Subcutaneous abdominal adipose tissue (tissue), 5 donors: ENCODE measurements around the gene CXCR3.
"Not testable (repeated sequence)": the region's sequence is repeated elsewhere in the genome, so short reads cannot be mapped to it uniquely, and the experiment has no call there.

Experiments used
- H3K27ac ChIP-seq: one replicate; pipeline ENCODE4 v1.7.0; 2013; ENCODE audit warnings: low read depth, mild to moderate bottlenecking, inconsistent platforms, low read length, moderate library complexity
- H3K27me3 ChIP-seq, 5 donors: one replicate each; pipeline ENCODE4 v1.7.0; 2013; ENCODE audit warnings: low read length in 5 of 5, inconsistent platforms in 1 of 5; ENCODE audit not compliant: control insufficient read depth in 5 of 5, insufficient read depth in 4 of 5
- H3K36me3 ChIP-seq, 5 donors: one replicate each; pipeline ENCODE4 v1.7.0; 2013; ENCODE audit warnings: low read length in 5 of 5; ENCODE audit not compliant: control insufficient read depth in 5 of 5, insufficient read depth in 5 of 5
- H3K4me1 ChIP-seq, 5 donors: one replicate each; pipeline ENCODE4 v1.7.0; 2013; ENCODE audit warnings: low read length in 5 of 5, mild to moderate bottlenecking in 3 of 5, moderate library complexity in 1 of 5; ENCODE audit not compliant: control insufficient read depth in 5 of 5, insufficient read depth in 5 of 5
- H3K4me3 ChIP-seq, 5 donors: one replicate each; pipeline ENCODE4 v1.7.0; 2013; ENCODE audit warnings: low read length in 5 of 5, low read depth in 1 of 5
- H3K9ac ChIP-seq, 5 donors: one replicate each; pipeline ENCODE4 v1.7.0; 2013; ENCODE audit warnings: low read length in 5 of 5, mild to moderate bottlenecking in 4 of 5, moderate library complexity in 3 of 5
- H3K9me3 ChIP-seq, 5 donors: one replicate each; pipeline ENCODE4 v1.7.0; 2013; ENCODE audit warnings: low read length in 5 of 5; ENCODE audit not compliant: control insufficient read depth in 5 of 5
- donor health status: healthy.
- donor health status: healthy.
- donor health status: healthy.
- donor health status: healthy.
- donor health status: healthy.

CXCR3 gene

GRCh38 chrX:71603618-71604017 is 14.7 kb downstream of the CXCR3 start:
- H3K4me3 ChIP-seq = no peak overlapping the region
- no peak overlapping the region for H3K9ac ChIP-seq
- H3K4me1 ChIP-seq = peaks cover 0 to 12% (median 3%) of the 10 kb centered on the region in 5 donors
- no peak overlapping the region for H3K27ac ChIP-seq
- H3K9me3 ChIP-seq = peaks cover 0 to 3% (median 2%) of the 10 kb centered on the region in 5 donors
- H3K36me3 ChIP-seq = peaks cover 7 to 49% (median 39%) of the 10 kb centered on the region in 5 donors
- H3K27me3 ChIP-seq = peaks cover 0 to 3% (median 3%) of the 10 kb centered on the region in 5 donors

GRCh38 chrX:71599965-71600364 is 18.3 kb downstream of the CXCR3 start:
- Histone ChIP-seq H3K36me3 (peaks cover 12 to 54% (median 42%) of the 10 kb centered on the region in 5 donors), H3K9ac (no peak overlapping the region), H3K27me3 (peaks cover 0 to 6% (median 0%) of the 10 kb centered on the region in 5 donors), H3K4me1 (no peaks in the 10 kb centered on the region), H3K27ac (no peak overlapping the region), H3K9me3 (peaks cover 0 to 3% (median 2%) of the 10 kb centered on the region in 5 donors), H3K4me3 (no peak overlapping the region)

GRCh38 chrX:71593210-71593609 is 25.1 kb downstream of the CXCR3 start:
- H3K36me3 ChIP-seq = peaks cover 5 to 18% (median 15%) of the 10 kb centered on the region in 5 donors
- not testable (repeated sequence) for H3K27ac ChIP-seq, H3K4me3 ChIP-seq, H3K9ac ChIP-seq, H3K9me3 ChIP-seq, H3K27me3 ChIP-seq, H3K4me1 ChIP-seq

DNA sequence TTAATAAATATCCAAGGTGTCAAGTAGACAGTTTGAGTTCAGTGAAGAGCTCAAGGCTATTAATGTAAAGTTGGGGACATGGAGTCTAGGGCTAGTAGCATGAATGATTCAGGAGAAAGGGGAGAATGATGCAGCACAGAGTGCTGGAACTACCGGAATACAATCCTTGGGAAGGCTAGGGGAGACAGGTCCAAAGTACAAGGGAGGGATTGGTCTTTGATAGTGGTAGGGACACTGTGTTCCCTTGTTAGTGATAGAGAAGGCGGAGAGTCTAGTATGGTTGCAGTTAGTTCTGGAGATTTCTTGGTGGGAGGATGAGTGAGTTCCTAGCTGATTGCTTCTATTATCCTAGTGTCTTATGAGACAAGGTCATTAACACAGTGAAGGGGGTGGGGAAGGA is 31.4 kb downstream of the CXCR3 start:
- no peak overlapping the region for H3K4me3 ChIP-seq
- no peak overlapping the region for H3K27ac ChIP-seq
- H3K27me3 ChIP-seq = no peaks in the 10 kb centered on the region
- no peaks in the 10 kb centered on the region for H3K9me3 ChIP-seq
- no peaks in the 10 kb centered on the region for H3K36me3 ChIP-seq
- H3K4me1 ChIP-seq = no peaks in the 10 kb centered on the region
- H3K9ac ChIP-seq = no peak overlapping the region

DNA sequence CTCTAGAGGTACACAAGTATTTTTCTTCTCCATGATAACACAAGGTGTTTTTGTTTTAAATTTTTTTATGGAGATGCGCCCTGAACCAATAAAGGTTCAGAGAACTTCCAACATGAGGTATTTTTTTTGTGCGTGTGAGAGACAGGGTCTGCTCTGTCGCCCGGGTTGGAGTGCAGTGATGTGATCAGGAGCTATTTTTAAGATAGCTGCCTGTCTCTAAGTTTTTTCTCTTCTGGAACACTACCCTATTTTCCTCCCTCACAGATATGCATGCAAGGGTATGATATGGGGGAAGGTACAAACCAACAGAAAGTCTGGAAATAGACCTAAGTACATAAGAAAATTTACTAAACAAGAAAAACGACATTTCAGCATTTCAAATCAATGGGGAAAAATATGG is 37.1 kb downstream of the CXCR3 start:
- Histone ChIP-seq H3K9me3 (no peaks in the 10 kb centered on the region), H3K27ac (no peak overlapping the region), H3K4me3 (no peak overlapping the region), H3K9ac (no peak overlapping the region), H3K36me3 (peaks cover 0 to 7% (median 5%) of the 10 kb centered on the region in 5 donors), H3K4me1 (no peaks in the 10 kb centered on the region), H3K27me3 (peaks cover 0 to 6% (median 0%) of the 10 kb centered on the region in 5 donors)

- Histone ChIP-seq H3K27ac (no peak overlapping the region), H3K9ac (no peak overlapping the region), H3K36me3 (peaks cover 3 to 11% (median 7%) of the 10 kb centered on the region in 5 donors), H3K4me1 (no peaks in the 10 kb centered on the region), H3K9me3 (no peaks in the 10 kb centered on the region), H3K4me3 (no peak overlapping the region), H3K27me3 (peaks cover 0 to 6% (median 0%) of the 10 kb centered on the region in 5 donors)
These were observed 38.3 kb downstream of the CXCR3 start for GRCh38 chrX:71579990-71580380.

- Histone ChIP-seq H3K4me3 (no peak overlapping the region), H3K4me1 (no peaks in the 10 kb centered on the region), H3K27ac (no peak overlapping the region), H3K9me3 (no peaks in the 10 kb centered on the region), H3K27me3 (peaks cover 0 to 6% (median 0%) of the 10 kb centered on the region in 5 donors), H3K9ac (no peak overlapping the region), H3K36me3 (peaks cover 6 to 15% (median 8%) of the 10 kb centered on the region in 5 donors)
These were observed 38.9 kb downstream of the CXCR3 start for GRCh38 chrX:71579136-71579989.

- H3K27me3 ChIP-seq = peaks cover 0 to 6% (median 0%) of the 10 kb centered on the region in 5 donors
- no peaks in the 10 kb centered on the region for H3K9me3 ChIP-seq
- peaks cover 11 to 23% (median 12%) of the 10 kb centered on the region in 5 donors for H3K36me3 ChIP-seq
- H3K27ac ChIP-seq = no peak within 1 kb of the TSS
- no peaks in the 10 kb centered on the region for H3K4me1 ChIP-seq
- H3K4me3 ChIP-seq = no peak within 1 kb of the TSS
- no peak within 1 kb of the TSS for H3K9ac ChIP-seq
These were observed 39.8 kb downstream of the CXCR3 start, which contains the start of gene GCNA for GRCh38 chrX:71578253-71579135. TSS of gene GCNA (plus strand) at chrX:71578437. CDS start at chrX:71580822, 2,385 bp downstream.

DNA sequence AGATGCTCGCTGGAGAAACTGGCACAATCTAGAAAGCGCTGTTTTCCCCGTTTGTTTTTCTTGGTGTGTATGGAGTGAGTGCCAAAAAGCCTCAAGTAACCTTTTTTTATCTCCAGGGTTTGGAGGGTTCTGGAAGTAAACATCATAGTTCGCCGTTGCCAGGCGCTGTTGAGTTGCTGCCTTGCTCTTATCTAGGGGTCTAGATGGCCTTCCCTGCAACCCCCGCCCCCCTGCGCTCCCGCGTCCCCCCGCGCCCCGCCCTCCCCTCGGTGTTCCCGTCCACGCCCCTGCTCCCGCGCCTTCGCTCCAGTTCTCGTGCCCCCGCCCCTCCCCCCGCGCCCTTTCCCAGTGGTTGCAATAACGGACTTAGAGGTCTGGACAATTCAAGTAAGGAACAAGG is 40.6 kb downstream of the CXCR3 start:
- Histone ChIP-seq H3K27me3 (peaks cover 0 to 6% (median 0%) of the 10 kb centered on the region in 5 donors), H3K4me3 (no peak overlapping the region), H3K9me3 (no peaks in the 10 kb centered on the region), H3K27ac (no peak overlapping the region), H3K4me1 (no peaks in the 10 kb centered on the region), H3K36me3 (peaks cover 14 to 25% (median 19%) of the 10 kb centered on the region in 5 donors), H3K9ac (no peak overlapping the region)
